ENCODE data around the gene MLLT3.

GRCh38 chr9:20496328-20496727, 126.0 kb downstream of the MLLT3 start:
- no peak for TF ChIP-seq POLR2A (IDR thresholded peaks at IDR 0.05)
- TF ChIP-seq, protein P1, sequence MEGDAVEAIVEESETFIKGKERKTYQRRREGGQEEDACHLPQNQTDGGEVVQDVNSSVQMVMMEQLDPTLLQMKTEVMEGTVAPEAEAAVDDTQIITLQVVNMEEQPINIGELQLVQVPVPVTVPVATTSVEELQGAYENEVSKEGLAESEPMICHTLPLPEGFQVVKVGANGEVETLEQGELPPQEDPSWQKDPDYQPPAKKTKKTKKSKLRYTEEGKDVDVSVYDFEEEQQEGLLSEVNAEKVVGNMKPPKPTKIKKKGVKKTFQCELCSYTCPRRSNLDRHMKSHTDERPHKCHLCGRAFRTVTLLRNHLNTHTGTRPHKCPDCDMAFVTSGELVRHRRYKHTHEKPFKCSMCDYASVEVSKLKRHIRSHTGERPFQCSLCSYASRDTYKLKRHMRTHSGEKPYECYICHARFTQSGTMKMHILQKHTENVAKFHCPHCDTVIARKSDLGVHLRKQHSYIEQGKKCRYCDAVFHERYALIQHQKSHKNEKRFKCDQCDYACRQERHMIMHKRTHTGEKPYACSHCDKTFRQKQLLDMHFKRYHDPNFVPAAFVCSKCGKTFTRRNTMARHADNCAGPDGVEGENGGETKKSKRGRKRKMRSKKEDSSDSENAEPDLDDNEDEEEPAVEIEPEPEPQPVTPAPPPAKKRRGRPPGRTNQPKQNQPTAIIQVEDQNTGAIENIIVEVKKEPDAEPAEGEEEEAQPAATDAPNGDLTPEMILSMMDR (IDR thresholded peaks at IDR 0.05) = no peak
- TF ChIP-seq POLR2AphosphoS5 (IDR thresholded peaks at IDR 0.05) = no peak

Data from suprapubic skin (tissue), 4 donors.